ENCODE measurements around the gene SCTR. TPM values are rescaled to one million over a fixed set of nuclear protein-coding genes. Genes with fewer than 3 reads are reported as not detected.

Gene SCTR
- total and polyA plus RNA-seq, 2 of the 13 experiments (the other 11 are each of a cell fraction or from before 2014, with no cell fraction given) = not detected

GRCh38 chr2:119491776-119492525 is 32.3 kb downstream of the SCTR start (continued):
- no peak for TF ChIP-seq KIAA2018 (CRISPR knock-in tag; IDR thresholded peaks at IDR 0.05; ENCODE audit: borderline replicate concordance)
- TF ChIP-seq REXO4 (CRISPR knock-in tag; IDR thresholded peaks at IDR 0.05; ENCODE audit: borderline replicate concordance) = no peak
- TF ChIP-seq BCLAF1 (IDR thresholded peaks at IDR 0.05) = no peak
- TF ChIP-seq SCMH1 (CRISPR knock-in tag; IDR thresholded peaks at IDR 0.05; ENCODE audit: borderline replicate concordance) = no peak
- TF ChIP-seq TBX3 (IDR thresholded peaks at IDR 0.05; ENCODE audit: borderline replicate concordance) = peak; percentile 62; the same call in 1 of the 2 replicates
- no peak for TF ChIP-seq EEA1 (CRISPR knock-in tag; IDR thresholded peaks at IDR 0.05; ENCODE audit: borderline replicate concordance)
- TF ChIP-seq SOX6 (IDR thresholded peaks at IDR 0.05) = no peak
- TF ChIP-seq SOX6 (CRISPR knock-in tag; IDR thresholded peaks at IDR 0.05) = peak; percentile 53; the same call in 1 of the 2 replicates
- no peak for TF ChIP-seq MIXL1 (CRISPR knock-in tag; IDR thresholded peaks at IDR 0.05)
- TF ChIP-seq ZNF24 (IDR thresholded peaks at IDR 0.05) = peak; percentile 80
- TF ChIP-seq ZNF224 (CRISPR knock-in tag; IDR thresholded peaks at IDR 0.05) = no peak
- no peak for TF ChIP-seq ZNF75D (CRISPR knock-in tag; IDR thresholded peaks at IDR 0.05; ENCODE audit: borderline replicate concordance)
- peak; percentile 82 for TF ChIP-seq BHLHE40 (IDR thresholded peaks at IDR 0.05; ENCODE audit: low read length)
- no peak for TF ChIP-seq GFI1 (CRISPR knock-in tag; IDR thresholded peaks at IDR 0.05; ENCODE audit: borderline replicate concordance)
